HS-27A (cell line): ENCODE data around the gene SLC34A3.

ENCODE experiments used
- DNase-seq: peaks from one replicate; pipeline ENCODE4 v3.0.0-alpha.2; 2012; ENCODE audit warnings: low read depth, missing footprints

Gene SLC34A3

GRCh38 chr9:137217276-137218211, 13.2 kb upstream of the SLC34A3 start:
- DNase-seq = no peak

DNA sequence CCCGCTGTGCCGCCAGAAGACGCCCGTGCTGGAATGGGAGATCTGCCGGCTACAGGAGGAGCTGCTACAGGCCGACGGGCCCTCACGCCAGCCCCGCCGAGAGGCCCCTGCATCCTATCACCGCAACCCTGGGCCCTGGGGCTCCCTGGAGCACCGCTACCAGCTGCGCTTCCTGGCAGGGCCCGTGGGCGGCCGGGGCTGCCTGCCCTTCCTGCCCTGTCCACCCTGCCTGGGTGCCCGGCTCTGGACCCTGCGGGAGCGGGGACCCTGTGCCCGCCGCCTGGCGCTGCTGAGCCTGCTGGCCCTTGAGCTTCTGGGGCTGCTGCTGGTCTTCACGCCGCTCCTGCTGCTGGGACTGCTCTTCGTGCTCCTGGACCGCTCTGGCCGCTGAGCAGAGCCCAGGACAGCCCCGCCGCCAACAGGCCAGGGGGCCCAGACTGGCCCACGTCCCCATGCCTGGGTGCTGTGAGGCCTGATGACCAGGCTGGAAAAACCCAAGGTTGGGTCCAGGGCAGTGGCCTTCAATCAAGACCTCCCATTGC, 12.4 kb upstream of the SLC34A3 start:
- no peak for DNase-seq

GRCh38 chr9:137218754-137219271, 11.9 kb upstream of the SLC34A3 start:
- no peak for DNase-seq

GRCh38 chr9:137219757-137220316, 10.9 kb upstream of the SLC34A3 start:
- DNase-seq = no peak

- no peak for DNase-seq
Measured at GRCh38 chr9:137220317-137221094, 10.2 kb upstream of the SLC34A3 start.

DNA sequence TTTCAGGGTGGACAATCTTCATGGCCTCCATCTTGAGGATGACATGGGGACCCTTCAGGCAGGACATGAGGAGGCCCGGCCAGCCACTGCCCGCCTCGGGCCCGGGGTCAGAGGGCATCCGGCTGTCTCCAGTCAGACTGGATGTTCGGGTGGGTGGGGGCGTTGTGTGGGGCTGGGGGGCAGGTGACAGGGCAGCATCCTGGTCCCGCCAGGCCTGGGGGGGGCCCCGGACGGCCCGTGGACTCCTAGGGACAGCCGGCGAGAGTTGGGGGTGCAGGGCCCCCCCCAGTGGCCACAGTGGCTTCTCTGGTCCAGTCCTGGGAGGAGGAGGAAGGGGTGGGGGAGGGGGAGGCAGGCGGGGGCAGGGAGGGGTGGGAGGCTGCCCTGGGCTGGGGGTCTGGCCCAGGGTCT, 9.6 kb upstream of the SLC34A3 start:
- DNase-seq = no peak

DNA sequence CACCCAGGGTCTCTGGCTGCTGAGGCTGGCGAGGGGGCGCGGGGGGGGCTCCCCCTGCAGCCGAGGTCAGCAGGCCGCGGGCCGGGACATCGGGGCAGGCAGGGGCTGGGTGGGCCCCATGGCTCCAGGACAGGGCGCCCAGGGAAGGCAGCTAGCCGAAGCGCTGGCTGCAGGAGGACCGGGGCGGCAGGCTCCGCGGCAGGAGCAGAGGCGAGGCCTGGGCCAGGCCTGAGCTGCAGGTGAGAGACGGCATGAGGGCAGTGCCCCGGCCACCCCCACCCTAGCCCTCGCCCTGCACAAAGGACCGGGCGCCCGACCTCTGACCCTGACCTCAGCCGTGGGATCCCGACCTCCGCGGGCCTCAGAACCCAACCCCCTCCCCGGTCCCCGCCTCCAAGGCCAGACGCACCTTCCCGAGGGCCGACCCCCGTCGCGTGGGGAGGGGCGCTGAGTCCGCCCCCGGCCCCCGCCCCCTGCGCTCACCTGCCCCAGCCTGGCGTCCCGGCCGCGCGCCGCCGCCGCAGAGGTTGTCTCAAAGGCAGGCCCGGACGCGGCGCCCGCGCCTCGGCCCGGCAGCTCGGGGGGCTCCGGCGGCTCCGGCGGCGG, 9.1 kb upstream of the SLC34A3 start:
- DNase-seq = no peak

DNA sequence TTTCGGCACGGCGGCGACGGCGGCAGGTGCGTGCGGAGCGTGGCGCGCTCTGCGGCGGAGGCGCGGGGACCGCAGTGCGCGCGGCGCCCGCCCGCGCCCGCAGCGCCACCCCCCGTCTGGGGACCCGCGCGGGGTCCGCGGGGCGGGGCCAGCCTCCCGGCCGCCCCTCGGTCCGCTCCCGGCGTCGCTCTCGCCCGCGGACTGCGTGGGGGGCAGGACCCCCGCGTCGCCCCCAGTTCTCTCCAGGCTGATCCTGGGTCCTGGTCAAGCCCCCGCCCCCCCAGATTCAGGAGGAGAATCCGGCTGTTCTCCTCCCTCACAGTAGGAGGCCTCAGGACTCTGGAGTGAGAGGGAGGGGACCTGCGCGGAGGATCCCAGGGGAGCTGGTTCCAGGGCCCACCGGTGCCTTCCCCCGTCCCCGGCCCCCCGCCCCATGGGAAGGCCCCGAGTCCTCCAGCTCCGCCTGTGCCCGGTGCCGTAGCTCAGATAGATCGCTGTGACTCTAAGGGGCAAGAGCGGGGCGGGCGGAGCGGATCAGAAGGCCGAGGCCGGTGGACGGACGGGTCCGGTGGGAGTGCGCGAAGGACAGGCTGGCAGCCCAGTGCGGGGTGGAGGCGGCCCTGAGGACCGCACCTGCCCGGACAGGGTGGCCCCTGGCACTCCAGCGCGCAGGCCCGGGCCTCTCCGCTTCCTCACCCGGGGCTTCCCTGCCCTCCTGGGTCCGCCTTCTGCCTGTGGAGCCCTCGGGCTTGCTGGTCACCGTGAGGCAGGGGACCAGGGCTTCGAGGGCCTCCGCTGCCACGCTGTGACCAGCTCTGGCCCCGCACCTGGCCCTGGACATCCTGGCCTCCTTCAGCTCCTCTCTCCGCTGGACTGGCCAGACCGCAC, 8.3 kb upstream of the SLC34A3 start, which contains the start of gene RNF208:
Gene RNF208 (minus strand): TSS at position 51 of the 888 bp plus-strand sequence. CDS start 1,028 bp downstream, outside the sequence.
- no peak for DNase-seq

DNA sequence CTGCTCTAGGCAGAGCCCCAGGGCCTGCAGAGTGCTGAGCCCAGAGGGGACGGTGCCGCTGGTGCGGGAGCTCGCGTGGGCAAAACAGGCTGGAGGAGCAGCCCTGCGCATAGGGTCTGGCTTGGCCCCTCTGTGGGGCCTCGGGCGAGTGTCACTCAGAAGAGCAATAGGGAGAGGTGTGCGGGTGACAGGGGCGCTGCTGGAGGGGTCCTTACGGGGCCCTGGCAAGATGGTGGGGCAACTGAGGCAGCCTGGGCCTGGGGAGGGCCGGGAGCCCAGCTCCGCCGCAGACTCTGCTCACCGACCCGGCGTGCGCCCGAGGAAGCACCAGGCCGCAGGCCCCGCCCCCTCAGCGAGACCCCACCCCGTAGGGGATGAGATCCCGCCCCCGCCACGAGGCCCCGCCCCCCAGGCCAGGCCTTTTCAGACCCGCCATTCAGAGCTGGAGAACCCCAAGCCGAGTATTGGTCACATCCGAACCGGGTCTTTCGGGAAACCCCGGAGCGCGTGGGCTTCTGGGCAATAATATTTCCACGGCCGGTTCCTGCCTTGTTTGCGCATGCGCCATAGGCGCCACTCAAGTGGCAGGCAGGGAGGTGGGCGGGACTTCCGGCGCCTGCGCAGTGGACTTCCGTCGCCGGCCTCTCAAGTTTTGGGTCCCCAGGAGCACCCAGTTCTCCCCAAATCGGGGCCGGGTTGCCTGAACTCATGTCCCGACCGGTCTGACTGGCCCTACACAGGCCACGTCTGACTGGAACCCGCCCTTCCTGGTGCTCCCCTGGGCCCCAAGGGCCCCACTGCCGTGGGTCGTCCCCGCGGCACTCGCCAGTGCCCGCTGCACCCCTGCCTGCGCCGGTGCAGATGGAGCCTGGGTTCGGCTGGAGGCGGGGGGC, 7.4 kb upstream of the SLC34A3 start:
- peak; percentile 87 for DNase-seq

- no peak for DNase-seq
Measured at GRCh38 chr9:137224830-137225694, 5.6 kb upstream of the SLC34A3 start, which contains the start of gene CYSRT1. Gene CYSRT1, plus strand, starts transcription at chr9:137225174. Its CDS starts 448 bp downstream, at chr9:137225622.

DNA sequence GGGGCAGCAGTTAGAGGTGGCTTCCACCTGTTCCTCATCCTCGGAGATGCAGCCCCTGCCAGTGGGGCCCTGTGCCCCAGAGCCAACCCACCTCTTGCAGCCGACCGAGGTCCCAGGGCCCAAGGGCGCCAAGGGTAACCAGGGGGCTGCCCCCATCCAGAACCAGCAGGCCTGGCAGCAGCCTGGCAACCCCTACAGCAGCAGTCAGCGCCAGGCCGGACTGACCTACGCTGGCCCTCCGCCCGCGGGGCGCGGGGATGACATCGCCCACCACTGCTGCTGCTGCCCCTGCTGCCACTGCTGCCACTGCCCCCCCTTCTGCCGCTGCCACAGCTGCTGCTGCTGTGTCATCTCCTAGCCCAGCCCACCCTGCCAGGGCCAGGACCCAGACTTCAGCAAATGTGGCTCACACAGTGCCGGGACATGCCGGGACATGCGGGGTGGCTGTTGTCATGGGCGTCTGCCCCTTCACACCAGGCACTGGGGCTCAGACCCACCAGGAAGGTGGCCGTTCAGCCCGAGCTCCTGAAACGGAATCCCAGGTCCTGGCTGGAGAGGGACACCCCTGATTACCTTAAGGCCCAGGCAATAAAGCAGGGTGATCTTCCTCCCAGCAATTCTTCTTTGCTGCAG, 4.9 kb upstream of the SLC34A3 start:
- DNase-seq = no peak

DNA sequence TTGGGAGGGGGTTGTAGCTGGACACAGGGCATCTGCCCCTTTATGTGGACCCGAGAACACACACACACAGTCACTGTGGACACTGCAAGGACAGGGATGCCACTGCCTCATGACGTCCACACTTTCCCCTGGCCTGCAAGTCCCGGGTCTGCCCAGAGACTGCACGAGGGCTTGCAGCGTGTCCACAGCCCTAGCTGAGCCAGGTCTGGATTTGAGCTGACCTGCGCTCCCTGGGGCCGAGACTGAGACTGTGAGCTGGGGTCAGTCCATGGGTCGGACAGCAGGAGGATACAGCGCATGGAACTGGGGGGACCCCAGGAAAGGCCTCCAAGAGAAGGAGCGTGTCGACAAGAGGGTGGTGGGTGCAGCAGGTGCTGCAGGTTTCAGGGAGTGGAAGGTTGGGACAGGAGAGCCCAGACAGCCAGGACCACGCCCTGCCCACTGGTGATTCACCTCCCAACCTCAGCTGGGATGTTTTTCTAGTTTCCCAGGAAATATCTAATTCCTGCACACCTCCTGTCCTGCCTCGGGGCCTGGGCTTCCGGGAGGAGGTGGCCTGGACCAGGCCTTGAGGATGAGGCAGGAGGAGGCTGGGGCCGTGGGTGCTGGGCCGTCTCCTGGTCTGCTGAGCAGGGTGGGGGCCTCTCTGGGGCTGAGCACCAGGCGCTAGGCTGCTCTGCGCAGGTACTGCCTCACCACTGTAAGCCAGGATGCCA, 4.2 kb upstream of the SLC34A3 start:
- no peak for DNase-seq

DNA sequence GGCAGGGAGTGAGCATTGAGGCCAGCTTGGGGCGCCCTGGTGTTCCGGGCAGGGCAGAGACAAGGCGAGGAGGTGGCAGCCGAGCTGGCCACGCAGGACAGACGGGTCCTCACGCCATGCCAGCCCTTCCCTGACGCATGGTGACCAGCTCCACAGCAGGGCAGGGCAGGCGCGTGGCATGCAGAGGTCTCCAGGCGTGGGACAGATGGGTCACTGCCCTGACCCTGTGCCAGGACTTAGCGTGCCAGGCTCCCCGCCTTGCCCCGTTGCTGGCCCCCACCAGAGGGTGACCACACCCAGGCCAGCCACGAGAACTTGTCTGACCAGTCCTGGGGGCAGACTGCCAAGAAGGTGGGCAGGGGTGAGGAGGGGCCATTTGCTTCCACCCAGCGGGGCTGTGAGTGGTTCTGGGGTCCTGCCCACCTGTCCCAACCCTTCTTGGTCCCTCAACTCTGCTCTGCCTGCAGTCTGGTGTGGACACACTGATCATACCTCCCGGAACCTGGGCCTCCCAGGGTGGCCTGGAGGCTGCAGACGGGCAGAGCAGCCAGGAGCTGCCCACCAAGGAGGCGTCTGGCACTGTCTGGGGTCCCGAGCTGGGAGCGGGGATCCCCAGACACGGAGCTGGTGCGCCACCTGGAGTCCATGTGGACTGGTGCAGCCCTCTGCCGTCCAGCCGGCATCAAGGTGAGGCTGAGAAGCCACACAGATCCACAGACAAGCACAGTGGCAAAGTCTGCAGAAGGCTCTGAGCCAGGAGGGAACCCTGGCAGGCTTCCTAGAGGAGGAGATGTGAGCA, 3.4 kb upstream of the SLC34A3 start, which contains the start of gene RNF224:
Gene RNF224 (plus strand): TSS at position 449 of the 799 bp plus-strand sequence. CDS start 834 bp downstream, outside the sequence.
- DNase-seq = no peak

GRCh38 chr9:137227853-137228505, 2.7 kb upstream of the SLC34A3 start:
- DNase-seq = no peak

DNA sequence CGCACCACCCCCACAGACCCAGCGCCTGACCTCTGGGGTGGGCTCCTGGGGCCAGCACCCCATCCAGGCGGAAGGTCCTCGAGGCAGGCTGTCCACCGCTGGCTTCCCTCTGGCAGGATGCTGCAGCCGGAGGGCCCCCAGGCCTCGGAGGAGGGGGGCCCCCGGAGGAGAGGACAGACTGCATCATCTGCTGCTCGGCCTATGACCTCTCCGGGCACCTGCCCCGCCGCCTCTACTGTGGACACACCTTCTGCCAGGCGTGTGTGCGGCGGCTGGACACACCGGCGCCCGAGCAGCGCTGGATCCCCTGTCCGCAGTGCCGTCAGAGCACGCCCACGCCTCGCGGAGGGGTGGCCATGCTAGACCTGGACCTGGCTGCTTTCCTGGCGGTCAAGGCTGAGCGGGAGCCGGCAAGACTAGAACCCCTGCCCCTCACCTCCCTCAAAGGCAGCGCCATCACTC, 2.2 kb upstream of the SLC34A3 start:
- DNase-seq = no peak
